Testis (tissue), 2 donors: ENCODE results near the gene ATP13A1.

Experiments used
- CTCF ChIP-seq, 3 experiments: fragments of 450-650 bp in 2 of 3; fragments of 200-600 bp in 1 of 3; sonication (generic) in 1 of 3; IDR thresholded peaks; one replicate each; pipeline ENCODE4 v1.5.1; 2016 to 2019; ENCODE audit warnings: antibody characterized with exemption in 3 of 3, mild to moderate bottlenecking in 2 of 3, moderate library complexity in 1 of 3
- POLR2A ChIP-seq: fragments of 450-650 bp; IDR thresholded peaks from one replicate; pipeline ENCODE4 v1.6.1; 2017; ENCODE audit warnings: antibody characterized with exemption, mild to moderate bottlenecking, moderate library complexity

GRCh38 chr19:19633711-19634515, 29.6 kb downstream of the ATP13A1 start:
- TF ChIP-seq CTCF (IDR thresholded peaks at IDR 0.05) (no peak), POLR2A (no peak)
